PC-3 (cell line): Measurements from ENCODE around the gene GALNS. TPM values are rescaled to one million over a fixed set of nuclear protein-coding genes. Genes with fewer than 3 reads are reported as not detected.

Experiments used
- ATAC-seq: fragments of 200-7000 bp; cut with Tn5 transposase; 2 replicates; pipeline ENCODE4 v1.9.1; 2020; ENCODE audit warnings: mild to moderate bottlenecking, moderate library complexity
- BruUV-seq: library from RNA; stranded (reverse); fragments of 400-500 nt; replicated peaks from 2 replicates; lab custom pipeline; 2021; lab: Mats Ljungman, UMichigan
- CTCF ChIA-PET: fragments of 300-600 bp; sonication (Branson Sonifier 250); formaldehyde crosslinking; loops from one replicate; lab custom pipeline; 2022; ENCODE audit warnings: antibody characterized with exemption; lab: Charles Lee
- POLR2A ChIA-PET: fragments of 300-600 bp; sonication (Branson Sonifier 250); formaldehyde crosslinking; loops from one replicate; lab custom pipeline; 2022; ENCODE audit warnings: antibody characterized with exemption; ENCODE audit not compliant: unreplicated experiment; lab: Charles Lee
- DNase-seq: peaks from one replicate; pipeline ENCODE4 v3.0.0-alpha.2; 2015
- H2AFZ ChIP-seq: fragments of 300-600 bp; sonication (generic); 2 replicates; pipeline ENCODE4 v1.6.0; 2016; ENCODE audit warnings: antibody characterized with exemption, low read length
- H3F3A ChIP-seq: fragments of 300-600 bp; sonication (generic); one replicate; pipeline ENCODE4 v1.6.0; 2017; ENCODE audit warnings: antibody characterized with exemption, low read length, control low read depth, mild to moderate bottlenecking; ENCODE audit not compliant: unreplicated experiment
- H3K27ac ChIP-seq: fragments of 300-600 bp; sonication (generic); 2 replicates; pipeline ENCODE4 v1.5.1; 2016; ENCODE audit warnings: mild to moderate bottlenecking, low read length
- H3K27me3 ChIP-seq: fragments of 300-600 bp; sonication (generic); 2 replicates; pipeline ENCODE4 v1.6.1; 2016; ENCODE audit warnings: low read length, mixed read lengths
- H3K36me3 ChIP-seq: fragments of 300-600 bp; sonication (generic); 2 replicates; pipeline ENCODE4 v1.6.1; 2016; ENCODE audit warnings: low read depth, mixed run types, low read length, mixed read lengths
- H3K4me1 ChIP-seq: fragments of 300-600 bp; sonication (generic); 2 replicates; pipeline ENCODE4 v1.5.1; 2016; ENCODE audit warnings: low read length; ENCODE audit not compliant: insufficient read depth
- H3K4me2 ChIP-seq: fragments of 300-600 bp; sonication (generic); 2 replicates; pipeline ENCODE4 v1.6.0; 2016; ENCODE audit warnings: low read length
- H3K4me3 ChIP-seq: fragments of 300-600 bp; sonication (generic); 2 replicates; pipeline ENCODE4 v1.5.1; 2016; ENCODE audit warnings: mild to moderate bottlenecking, low read length, mixed read lengths
- H3K79me2 ChIP-seq: fragments of 300-600 bp; sonication (generic); 2 replicates; pipeline ENCODE4 v1.6.1; 2017; ENCODE audit warnings: low read length, mixed read lengths
- H3K9ac ChIP-seq: fragments of 300-600 bp; sonication (generic); 2 replicates; pipeline ENCODE4 v1.6.0; 2016; ENCODE audit warnings: mild to moderate bottlenecking, low read length
- H3K9me2 ChIP-seq: fragments of 300-600 bp; sonication (generic); replicated peaks from 2 replicates; pipeline ENCODE4 v1.6.1; 2016; ENCODE audit warnings: mixed run types, low read length, mixed read lengths
- H3K9me3 ChIP-seq: fragments of 300-600 bp; sonication (generic); 2 replicates; pipeline ENCODE4 v1.6.1; 2016; ENCODE audit warnings: low read length, mixed read lengths
- H4K20me1 ChIP-seq: fragments of 300-600 bp; sonication (generic); 2 replicates; pipeline ENCODE4 v1.6.1; 2016; ENCODE audit warnings: low read length, mixed read lengths
- EZH2 ChIP-seq: fragments of 300-600 bp; sonication (generic); IDR thresholded peaks from one replicate; pipeline ENCODE4 v1.6.1; 2017; ENCODE audit warnings: antibody characterized with exemption, mild to moderate bottlenecking, low read length; ENCODE audit not compliant: unreplicated experiment
- EZH2phosphoT487 ChIP-seq: fragments of 300-600 bp; sonication (generic); IDR thresholded peaks from 2 replicates; pipeline ENCODE4 v1.6.1; 2018; ENCODE audit warnings: mild to moderate bottlenecking, antibody characterized with exemption, low read length, borderline replicate concordance
- intact Hi-C: fragments of 100-400 bp; cut with micrococcal nuclease; formaldehyde crosslinking; loops from 2 replicates; pipeline ENCODE4 v1.9.0; 2023
- total RNA-seq: library from RNA; depleted of rRNA; stranded (reverse); fragments of >200 nt; gene quantifications from 2 replicates; pipeline ENCODE4 v1.2.3, GENCODE V29; 2014; rRNA removed
- TF ChIP-seq, protein P1 (sequence below): fragments of 300-600 bp; sonication (generic); conservative IDR thresholded peaks from 2 replicates; pipeline ENCODE4 v1.5.1; 2017; ENCODE audit warnings: antibody characterized with exemption, low read depth, mild to moderate bottlenecking, low read length

The GALNS gene
- total RNA-seq, 1 experiment from 2014 or later: 18.3 TPM

DNA sequence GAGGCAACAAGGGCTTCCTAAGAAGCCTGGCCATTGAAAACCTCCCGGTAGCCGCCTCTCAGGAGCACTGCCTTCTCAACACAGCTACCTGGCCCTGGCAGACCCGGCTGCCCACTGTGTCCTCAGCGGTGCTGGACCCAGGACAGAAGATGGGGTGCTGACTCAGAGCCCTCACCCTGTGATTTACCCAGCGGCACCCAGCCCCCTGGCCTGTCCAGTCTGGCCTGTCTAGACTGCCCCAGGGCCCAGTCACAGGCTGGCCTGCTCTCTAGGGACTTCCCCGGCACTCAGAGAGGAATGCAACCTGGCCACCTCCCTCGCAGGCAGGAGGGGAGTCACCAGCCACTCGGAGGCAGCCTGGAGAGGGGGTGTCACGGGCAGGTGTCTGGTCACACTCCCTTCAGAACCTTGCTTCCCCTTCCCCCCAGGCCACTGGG is 91.8 kb downstream of the GALNS start:
- Histone ChIP-seq H3K27me3 (no peaks in the 10 kb centered on the region), H4K20me1 (peaks cover 8% of the 10 kb centered on the region; the same call in 1 of the 2 replicates), H3K4me2 (peak overlapping the region; percentile 16), H3K9ac (no peak overlapping the region), H3F3A (no peaks in the 10 kb centered on the region), H3K4me3 (no peak overlapping the region), H3K36me3 (no peaks in the 10 kb centered on the region), H3K27ac (no peak overlapping the region; the same call in 1 of the 2 replicates), H3K79me2 (peaks cover 98% of the 10 kb centered on the region), H3K4me1 (peaks cover 37% of the 10 kb centered on the region), H3K9me2 (no peaks in the 10 kb centered on the region), H2AFZ (no peak overlapping the region), H3K9me3 (no peaks in the 10 kb centered on the region)
- intact Hi-C loops: no loop called here
- TF ChIP-seq, protein P1, sequence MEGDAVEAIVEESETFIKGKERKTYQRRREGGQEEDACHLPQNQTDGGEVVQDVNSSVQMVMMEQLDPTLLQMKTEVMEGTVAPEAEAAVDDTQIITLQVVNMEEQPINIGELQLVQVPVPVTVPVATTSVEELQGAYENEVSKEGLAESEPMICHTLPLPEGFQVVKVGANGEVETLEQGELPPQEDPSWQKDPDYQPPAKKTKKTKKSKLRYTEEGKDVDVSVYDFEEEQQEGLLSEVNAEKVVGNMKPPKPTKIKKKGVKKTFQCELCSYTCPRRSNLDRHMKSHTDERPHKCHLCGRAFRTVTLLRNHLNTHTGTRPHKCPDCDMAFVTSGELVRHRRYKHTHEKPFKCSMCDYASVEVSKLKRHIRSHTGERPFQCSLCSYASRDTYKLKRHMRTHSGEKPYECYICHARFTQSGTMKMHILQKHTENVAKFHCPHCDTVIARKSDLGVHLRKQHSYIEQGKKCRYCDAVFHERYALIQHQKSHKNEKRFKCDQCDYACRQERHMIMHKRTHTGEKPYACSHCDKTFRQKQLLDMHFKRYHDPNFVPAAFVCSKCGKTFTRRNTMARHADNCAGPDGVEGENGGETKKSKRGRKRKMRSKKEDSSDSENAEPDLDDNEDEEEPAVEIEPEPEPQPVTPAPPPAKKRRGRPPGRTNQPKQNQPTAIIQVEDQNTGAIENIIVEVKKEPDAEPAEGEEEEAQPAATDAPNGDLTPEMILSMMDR: no peak
- TF ChIP-seq EZH2phosphoT487 (no peak), EZH2 (no peak)
- ChIA-PET CTCF (interaction anchor here (0.6 to 0.7 kb wide), 2 partner anchors 21 to 83 kb away, joined by 3 read pairs; no protein-coding TSS in a partner anchor), POLR2A (no interaction called here)
- no TSS peak for BruUV-seq
- ATAC-seq (peak; percentile 73), DNase-seq (peak; percentile 83)

DNA sequence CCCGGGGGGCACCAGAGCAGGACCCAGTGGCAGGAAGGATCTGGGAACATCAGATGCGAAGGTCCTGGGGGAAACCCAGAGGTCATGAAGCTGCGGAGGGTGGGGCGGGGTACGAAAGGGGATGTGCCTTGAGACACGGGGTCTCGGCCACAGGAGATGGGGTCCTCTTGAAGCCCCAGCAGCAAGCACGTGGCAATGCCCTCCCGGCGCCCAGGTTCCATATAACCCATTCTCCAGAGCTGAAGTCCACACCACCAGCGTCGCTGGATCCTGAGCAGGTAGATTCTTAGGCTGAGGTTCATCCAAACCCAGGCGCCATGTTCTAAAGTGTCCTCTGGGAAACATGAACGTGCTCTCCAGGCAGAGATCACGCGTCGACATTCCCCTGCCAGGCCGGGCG is 92.7 kb downstream of the GALNS start:
- TF ChIP-seq EZH2: no peak
- Histone ChIP-seq H3K9me3 (no peaks in the 10 kb centered on the region), H3K27ac (no peak overlapping the region), H3K36me3 (no peaks in the 10 kb centered on the region), H4K20me1 (peaks cover 4% of the 10 kb centered on the region; the same call in 1 of the 2 replicates), H3K4me1 (peaks cover 29% of the 10 kb centered on the region), H3K27me3 (no peaks in the 10 kb centered on the region), H2AFZ (no peak overlapping the region), H3K9me2 (no peaks in the 10 kb centered on the region), H3K4me3 (no peak overlapping the region), H3K4me2 (no peak overlapping the region), H3K9ac (no peak overlapping the region), H3F3A (no peaks in the 10 kb centered on the region), H3K79me2 (peaks cover 98% of the 10 kb centered on the region)
- intact Hi-C loops: no loop called here
- ATAC-seq (no peak), DNase-seq (no peak)
- no TSS peak for BruUV-seq
- POLR2A ChIA-PET: no interaction called here
- CTCF ChIA-PET: no interaction called here

Other genes starting within 250 kb of the GALNS start
- not detected in 2 replicates for gene IL17C, start 218.4 kb downstream of the GALNS start, total RNA-seq
- gene CYBA, start 205.9 kb downstream of the GALNS start, total RNA-seq: not detected in 2 replicates
- 38.3 and 48.9 TPM in 2 replicates for gene MVD, start 193.9 kb downstream of the GALNS start, total RNA-seq
- gene SNAI3, start 170.4 kb downstream of the GALNS start, total RNA-seq: 0.22 and 0.46 TPM in 2 replicates
- gene RNF166, start 150.5 kb downstream of the GALNS start, total RNA-seq: 25.2 and 28.8 TPM in 2 replicates
- 30.3 and 39.4 TPM in 2 replicates for gene CTU2, start 150.4 kb downstream of the GALNS start, total RNA-seq
- gene PIEZO1, start 71.7 kb downstream of the GALNS start, total RNA-seq: 180 and 251 TPM in 2 replicates
- 43.0 and 76.6 TPM in 2 replicates for gene CDT1, start 53.2 kb downstream of the GALNS start, total RNA-seq
- 346 and 350 TPM in 2 replicates for gene APRT, start 45.0 kb downstream of the GALNS start, total RNA-seq
- gene TRAPPC2L, start 180 bp upstream of the GALNS start, total RNA-seq: 42.0 and 77.5 TPM in 2 replicates
- gene PABPN1L, start 9.7 kb upstream of the GALNS start, total RNA-seq: not detected in 2 replicates
- gene CBFA2T3, start 120.3 kb upstream of the GALNS start, total RNA-seq: not detected in 2 replicates
- gene ACSF3, start 236.9 kb upstream of the GALNS start, total RNA-seq: 33.5 and 42.6 TPM in 2 replicates